Astrocyte (in vitro differentiated cells and primary cell): ENCODE results near the gene GBF1. TPM values are rescaled to one million over a fixed set of nuclear protein-coding genes. Genes with fewer than 3 reads are reported as not detected.

Source experiments
- DNase-seq: peaks from one replicate; pipeline ENCODE4 v3.0.0-alpha.2; 2010; ENCODE audit warnings: low read depth
- FAIRE-seq: peaks from 2 replicates; lab custom pipeline; 2011; peaks lifted over from hg19 to GRCh38; lab: Jason Lieb, UNC
- H2AFZ ChIP-seq: 2 replicates; pipeline ENCODE4 v1.6.0; 2012; ENCODE audit warnings: low read depth, low read length, inconsistent platforms
- H3K27ac ChIP-seq: 2 replicates; pipeline ENCODE4 v1.5.1; 2011; ENCODE audit warnings: low read depth, low read length, inconsistent platforms
- H3K27me3 ChIP-seq: 2 replicates; pipeline ENCODE4 v1.6.0; 2011; ENCODE audit warnings: low read length, inconsistent platforms; ENCODE audit not compliant: insufficient read depth
- H3K36me3 ChIP-seq: 2 replicates; pipeline ENCODE4 v1.5.1; 2011; ENCODE audit warnings: low read length, inconsistent platforms; ENCODE audit not compliant: insufficient read depth
- H3K4me1 ChIP-seq: 2 replicates; pipeline ENCODE4 v1.5.1; 2011; ENCODE audit warnings: low read length, inconsistent platforms; ENCODE audit not compliant: insufficient read depth
- H3K4me2 ChIP-seq: 2 replicates; pipeline ENCODE4 v1.6.0; 2012; ENCODE audit warnings: low read length, inconsistent platforms
- H3K4me3 ChIP-seq: 2 replicates; pipeline ENCODE4 v1.5.1; 2011; ENCODE audit warnings: low read depth, mild to moderate bottlenecking, low read length, inconsistent platforms; ENCODE audit not compliant: insufficient read depth
- H3K79me2 ChIP-seq: 2 replicates; pipeline ENCODE4 v1.6.0; 2012; ENCODE audit warnings: mild to moderate bottlenecking, low read length, inconsistent platforms; ENCODE audit not compliant: insufficient read depth
- H3K9ac ChIP-seq: 2 replicates; pipeline ENCODE4 v1.6.0; 2012; ENCODE audit warnings: mild to moderate bottlenecking, low read length, inconsistent platforms
- H3K9me3 ChIP-seq: 2 replicates; pipeline ENCODE4 v1.5.1; 2012; ENCODE audit warnings: low read depth, mild to moderate bottlenecking, low read length, inconsistent platforms; ENCODE audit not compliant: insufficient read depth
- H4K20me1 ChIP-seq: 2 replicates; pipeline ENCODE4 v1.6.0; 2012; ENCODE audit warnings: low read length, inconsistent platforms; ENCODE audit not compliant: insufficient read depth
- H3K27ac Mint-ChIP-seq: one replicate; pipeline ENCODE4 v1.8.0; 2021; ENCODE audit warnings: mild to moderate bottlenecking, mixed read lengths; ENCODE audit not compliant: unreplicated experiment
- H3K27me3 Mint-ChIP-seq: one replicate; pipeline ENCODE4 v1.8.0; 2021; ENCODE audit warnings: low read depth, mixed read lengths; ENCODE audit not compliant: unreplicated experiment
- H3K36me3 Mint-ChIP-seq: one replicate; pipeline ENCODE4 v1.8.0; 2021; ENCODE audit warnings: low read depth, mixed read lengths; ENCODE audit not compliant: unreplicated experiment
- H3K4me1 Mint-ChIP-seq: one replicate; pipeline ENCODE4 v1.8.0; 2021; ENCODE audit warnings: low read depth, mixed read lengths; ENCODE audit not compliant: unreplicated experiment
- H3K4me3 Mint-ChIP-seq: one replicate; pipeline ENCODE4 v1.8.0; 2021; ENCODE audit warnings: mild to moderate bottlenecking, moderate library complexity, mixed read lengths; ENCODE audit not compliant: unreplicated experiment
- H3K9me3 Mint-ChIP-seq: one replicate; pipeline ENCODE4 v1.8.0; 2021; ENCODE audit warnings: mild to moderate bottlenecking, mixed read lengths; ENCODE audit not compliant: unreplicated experiment
- EZH2 ChIP-seq: IDR thresholded peaks from 2 replicates; pipeline ENCODE4 v1.6.1; 2012; ENCODE audit warnings: mild to moderate bottlenecking, low read length, inconsistent platforms; ENCODE audit not compliant: insufficient read depth
- total RNA-seq: library from RNA; stranded (reverse); gene quantifications from 2 replicates; pipeline ENCODE4 v1.2.1, GENCODE V29; 2021
- TF ChIP-seq, protein P1 (sequence below): IDR thresholded peaks from 2 replicates; pipeline ENCODE4 v1.5.1; 2011; ENCODE audit warnings: low read depth, mild to moderate bottlenecking, inconsistent platforms, low read length, moderate library complexity; ENCODE audit not compliant: insufficient read depth

Gene GBF1
- total RNA-seq, 1 donor from 2014 or later = 72.8 TPM

DNA sequence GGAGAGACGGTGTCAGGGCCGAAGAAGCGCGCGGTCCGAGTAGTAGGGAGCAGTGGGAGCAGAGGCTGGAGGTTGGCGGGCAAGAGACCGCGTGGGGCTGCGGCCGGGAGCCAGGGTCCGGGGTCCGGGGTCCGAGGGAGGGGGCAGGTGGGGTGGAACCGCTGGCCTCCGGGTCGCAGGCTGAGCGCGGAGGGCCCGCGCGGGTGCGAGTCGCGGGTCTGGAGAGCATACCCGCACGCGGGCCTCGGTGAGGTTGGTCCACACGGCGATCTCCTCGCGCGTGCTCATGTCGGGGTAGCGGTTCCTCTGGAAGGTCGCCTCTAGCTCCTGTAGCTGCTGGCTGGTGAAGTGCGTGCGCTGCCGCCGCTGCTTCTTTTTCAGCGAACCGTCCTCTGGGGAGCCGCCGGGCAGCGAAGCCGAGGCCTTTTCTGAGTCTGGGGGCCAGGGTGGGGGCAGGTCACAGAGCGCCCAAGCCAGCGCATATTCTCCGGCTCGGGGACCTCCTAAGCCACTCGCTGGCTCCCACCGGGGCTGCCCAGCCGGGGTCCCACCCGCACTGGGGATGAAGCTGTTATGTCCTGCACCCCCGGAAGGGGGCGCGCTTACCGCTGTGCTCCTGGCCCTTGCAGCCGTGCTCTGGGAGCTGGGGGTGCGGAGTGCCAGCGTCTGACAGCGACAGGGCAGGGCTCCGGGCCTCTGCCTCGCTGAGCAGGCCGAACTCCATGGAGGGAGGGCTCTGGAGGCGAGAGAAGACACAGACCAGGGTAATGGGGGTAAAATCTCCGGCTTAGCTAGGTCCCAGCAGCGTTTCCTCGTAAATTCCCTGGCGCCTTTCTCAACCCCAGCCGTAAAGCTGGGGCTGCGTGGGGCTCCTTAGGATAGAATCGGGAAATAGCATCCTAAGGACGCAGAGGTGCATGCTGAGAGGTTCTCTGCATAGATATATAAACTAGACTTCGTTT, 13.7 kb upstream of the GBF1 start:
- Histone ChIP-seq H3K27ac (no peak overlapping the region), H3K4me3 (peak overlapping the region; percentile 55), H3K36me3 (no peaks in the 10 kb centered on the region), H3K9me3 (no peaks in the 10 kb centered on the region), H3K4me1 (peaks cover 23% of the 10 kb centered on the region), H3K9ac (no peak overlapping the region), H3K79me2 (no peaks in the 10 kb centered on the region), H2AFZ (peak overlapping the region; percentile 83), H3K27me3 (peaks cover 40% of the 10 kb centered on the region), H3K4me2 (peak overlapping the region; percentile 82), H4K20me1 (no peaks in the 10 kb centered on the region)
- FAIRE-seq (no peak), DNase-seq (no peak)
- TF ChIP-seq, protein P1, sequence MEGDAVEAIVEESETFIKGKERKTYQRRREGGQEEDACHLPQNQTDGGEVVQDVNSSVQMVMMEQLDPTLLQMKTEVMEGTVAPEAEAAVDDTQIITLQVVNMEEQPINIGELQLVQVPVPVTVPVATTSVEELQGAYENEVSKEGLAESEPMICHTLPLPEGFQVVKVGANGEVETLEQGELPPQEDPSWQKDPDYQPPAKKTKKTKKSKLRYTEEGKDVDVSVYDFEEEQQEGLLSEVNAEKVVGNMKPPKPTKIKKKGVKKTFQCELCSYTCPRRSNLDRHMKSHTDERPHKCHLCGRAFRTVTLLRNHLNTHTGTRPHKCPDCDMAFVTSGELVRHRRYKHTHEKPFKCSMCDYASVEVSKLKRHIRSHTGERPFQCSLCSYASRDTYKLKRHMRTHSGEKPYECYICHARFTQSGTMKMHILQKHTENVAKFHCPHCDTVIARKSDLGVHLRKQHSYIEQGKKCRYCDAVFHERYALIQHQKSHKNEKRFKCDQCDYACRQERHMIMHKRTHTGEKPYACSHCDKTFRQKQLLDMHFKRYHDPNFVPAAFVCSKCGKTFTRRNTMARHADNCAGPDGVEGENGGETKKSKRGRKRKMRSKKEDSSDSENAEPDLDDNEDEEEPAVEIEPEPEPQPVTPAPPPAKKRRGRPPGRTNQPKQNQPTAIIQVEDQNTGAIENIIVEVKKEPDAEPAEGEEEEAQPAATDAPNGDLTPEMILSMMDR = peak; percentile 41
- TF ChIP-seq EZH2 = no peak
- no peak overlapping the region for H3K27ac Mint-ChIP-seq
- H3K9me3 Mint-ChIP-seq = no peaks in the 10 kb centered on the region
- peaks cover 10% of the 10 kb centered on the region for H3K4me1 Mint-ChIP-seq
- H3K36me3 Mint-ChIP-seq = no peaks in the 10 kb centered on the region
- H3K27me3 Mint-ChIP-seq = peaks cover 64% of the 10 kb centered on the region
- H3K4me3 Mint-ChIP-seq = no peak overlapping the region

DNA sequence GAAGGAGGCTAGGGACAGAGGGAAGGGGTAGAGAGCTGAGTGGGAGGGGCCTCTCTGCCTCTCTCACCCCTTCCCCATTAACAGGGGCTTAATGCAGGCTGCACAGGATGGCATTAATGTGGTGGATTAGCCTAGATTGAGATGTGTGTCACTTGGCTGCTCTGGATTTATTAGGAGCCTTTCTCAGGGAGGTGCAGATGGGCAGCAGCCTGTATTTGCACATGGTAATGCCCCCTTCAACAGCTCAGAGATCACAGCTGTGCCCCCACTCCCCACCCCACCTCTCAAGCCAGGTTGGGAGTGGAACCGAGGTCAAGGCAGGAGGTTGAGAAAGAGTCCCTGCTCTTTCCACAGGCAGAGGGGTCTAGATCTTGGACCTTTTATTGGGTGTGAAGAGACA, 11.3 kb upstream of the GBF1 start:
- H3K27me3 ChIP-seq = peaks cover 24% of the 10 kb centered on the region
- TF ChIP-seq, protein P1 = no peak
- TF ChIP-seq EZH2 = no peak
- FAIRE-seq = no peak

More for the DNA sequence above, 11.3 kb upstream of the GBF1 start:
- H3K27ac ChIP-seq = no peak overlapping the region
- H3K4me1 ChIP-seq = peaks cover 23% of the 10 kb centered on the region
- Mint-ChIP-seq H3K4me3 (no peak overlapping the region), H3K27ac (no peak overlapping the region), H3K27me3 (peaks cover 57% of the 10 kb centered on the region), H3K4me1 (peaks cover 10% of the 10 kb centered on the region), H3K36me3 (no peaks in the 10 kb centered on the region), H3K9me3 (no peaks in the 10 kb centered on the region)
- no peak overlapping the region for H2AFZ ChIP-seq
- H3K4me2 ChIP-seq = no peak overlapping the region
- H3K79me2 ChIP-seq = no peaks in the 10 kb centered on the region
- no peak overlapping the region for H3K4me3 ChIP-seq
- no peaks in the 10 kb centered on the region for H4K20me1 ChIP-seq
- H3K36me3 ChIP-seq = no peaks in the 10 kb centered on the region
- no peak overlapping the region for H3K9ac ChIP-seq
- no peak for DNase-seq
- H3K9me3 ChIP-seq = no peaks in the 10 kb centered on the region
